SH-SY5Y (cell line): Measurements from ENCODE around the gene EXOC3.

Experiments
- GATA2 ChIP-seq: IDR thresholded peaks from 2 replicates; pipeline ENCODE4 v1.6.1; 2011; ENCODE audit warnings: mild to moderate bottlenecking, low read depth, low read length
- GATA3 ChIP-seq: IDR thresholded peaks from 2 replicates; pipeline ENCODE4 v1.6.1; 2011; ENCODE audit warnings: low read depth, mild to moderate bottlenecking, low read length, moderate library complexity

- no peak for TF ChIP-seq GATA3
- TF ChIP-seq GATA2: no peak
Measured at GRCh38 chr5:511476-511875, 68.5 kb downstream of the EXOC3 start.
